GM12801 (cell line): ENCODE results near the gene TBCCD1.
A peak's percentile ranks its signal among the peaks of the same experiment; 100 is the strongest.

Experiments used
- TF ChIP-seq, protein P1 (sequence below): IDR thresholded peaks from one replicate; pipeline ENCODE4 v1.5.1; 2011; ENCODE audit warnings: control low read depth; ENCODE audit not compliant: insufficient read length; ENCODE audit errors: extremely low read depth

The TBCCD1 gene, protein sequence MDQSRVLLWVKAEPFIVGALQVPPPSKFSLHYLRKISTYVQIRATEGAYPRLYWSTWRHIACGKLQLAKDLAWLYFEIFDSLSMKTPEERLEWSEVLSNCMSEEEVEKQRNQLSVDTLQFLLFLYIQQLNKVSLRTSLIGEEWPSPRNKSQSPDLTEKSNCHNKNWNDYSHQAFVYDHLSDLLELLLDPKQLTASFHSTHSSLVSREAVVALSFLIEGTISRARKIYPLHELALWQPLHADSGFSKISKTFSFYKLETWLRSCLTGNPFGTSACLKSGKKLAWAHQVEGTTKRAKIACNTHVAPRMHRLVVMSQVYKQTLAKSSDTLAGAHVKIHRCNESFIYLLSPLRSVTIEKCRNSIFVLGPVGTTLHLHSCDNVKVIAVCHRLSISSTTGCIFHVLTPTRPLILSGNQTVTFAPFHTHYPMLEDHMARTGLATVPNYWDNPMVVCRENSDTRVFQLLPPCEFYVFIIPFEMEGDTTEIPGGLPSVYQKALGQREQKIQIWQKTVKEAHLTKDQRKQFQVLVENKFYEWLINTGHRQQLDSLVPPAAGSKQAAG

DNA sequence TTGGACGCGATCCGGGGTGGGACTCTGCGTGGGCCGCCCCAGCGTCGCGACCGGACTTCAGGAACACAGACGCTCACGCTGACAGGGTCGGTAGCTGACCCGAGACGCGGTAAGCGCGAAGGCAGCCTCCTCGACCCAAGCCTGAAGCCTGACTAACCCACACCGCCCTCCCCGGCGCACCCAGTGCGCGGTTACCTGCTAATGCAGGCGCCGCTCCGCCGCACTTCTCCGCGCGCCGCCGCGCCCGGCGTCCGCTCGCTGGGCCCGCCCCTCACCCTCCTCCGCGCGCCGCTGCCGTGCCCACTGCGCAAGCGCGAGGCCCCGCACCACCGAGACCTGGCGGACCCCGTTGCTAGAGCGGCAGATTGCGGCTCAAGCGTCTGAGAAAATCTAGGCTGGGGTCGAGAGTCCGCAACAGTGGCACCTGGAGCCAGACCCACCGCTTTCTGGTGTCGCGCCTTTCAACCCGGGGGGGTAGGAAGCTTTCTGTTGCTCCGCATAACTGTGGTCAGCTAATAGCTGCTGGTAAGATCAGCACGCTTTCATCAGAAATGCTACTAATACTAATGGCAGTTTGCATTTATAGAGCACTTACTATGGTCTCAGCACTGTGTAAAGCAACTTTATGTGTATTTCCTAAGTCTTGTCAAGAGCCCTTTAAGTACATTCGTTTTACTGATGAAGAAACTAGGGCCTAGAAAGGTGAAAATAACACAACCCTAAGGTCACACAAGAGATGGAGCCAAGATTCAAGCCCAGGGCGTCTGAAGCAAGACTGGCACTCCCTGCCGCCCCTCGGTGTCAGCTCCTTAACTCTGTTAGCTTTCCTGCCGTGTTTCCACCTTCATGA is at the start of gene TBCCD1:
Gene TBCCD1 (minus strand): TSS at position 268 of the 850 bp plus-strand sequence. CDS start 3,010 bp downstream, outside the sequence.
- TF ChIP-seq, protein P1, sequence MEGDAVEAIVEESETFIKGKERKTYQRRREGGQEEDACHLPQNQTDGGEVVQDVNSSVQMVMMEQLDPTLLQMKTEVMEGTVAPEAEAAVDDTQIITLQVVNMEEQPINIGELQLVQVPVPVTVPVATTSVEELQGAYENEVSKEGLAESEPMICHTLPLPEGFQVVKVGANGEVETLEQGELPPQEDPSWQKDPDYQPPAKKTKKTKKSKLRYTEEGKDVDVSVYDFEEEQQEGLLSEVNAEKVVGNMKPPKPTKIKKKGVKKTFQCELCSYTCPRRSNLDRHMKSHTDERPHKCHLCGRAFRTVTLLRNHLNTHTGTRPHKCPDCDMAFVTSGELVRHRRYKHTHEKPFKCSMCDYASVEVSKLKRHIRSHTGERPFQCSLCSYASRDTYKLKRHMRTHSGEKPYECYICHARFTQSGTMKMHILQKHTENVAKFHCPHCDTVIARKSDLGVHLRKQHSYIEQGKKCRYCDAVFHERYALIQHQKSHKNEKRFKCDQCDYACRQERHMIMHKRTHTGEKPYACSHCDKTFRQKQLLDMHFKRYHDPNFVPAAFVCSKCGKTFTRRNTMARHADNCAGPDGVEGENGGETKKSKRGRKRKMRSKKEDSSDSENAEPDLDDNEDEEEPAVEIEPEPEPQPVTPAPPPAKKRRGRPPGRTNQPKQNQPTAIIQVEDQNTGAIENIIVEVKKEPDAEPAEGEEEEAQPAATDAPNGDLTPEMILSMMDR = no peak

DNA sequence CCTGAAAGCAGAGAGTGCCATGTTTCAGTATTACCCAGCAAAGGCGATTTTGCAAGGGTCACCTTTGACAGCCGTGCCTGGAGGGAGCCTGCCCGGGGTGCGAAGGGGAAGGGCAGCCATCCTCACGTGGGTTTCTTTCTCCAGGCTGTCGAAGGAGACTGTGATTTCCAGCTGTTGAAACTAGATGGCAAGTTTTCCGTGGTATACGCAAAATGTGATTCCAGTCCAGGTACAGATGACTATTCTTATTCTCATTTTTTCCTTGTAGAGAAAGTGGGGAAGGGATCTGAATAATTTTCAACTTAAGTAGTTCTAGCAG is 49.1 kb upstream of the TBCCD1 start:
- TF ChIP-seq, protein P1 = no peak

DNA sequence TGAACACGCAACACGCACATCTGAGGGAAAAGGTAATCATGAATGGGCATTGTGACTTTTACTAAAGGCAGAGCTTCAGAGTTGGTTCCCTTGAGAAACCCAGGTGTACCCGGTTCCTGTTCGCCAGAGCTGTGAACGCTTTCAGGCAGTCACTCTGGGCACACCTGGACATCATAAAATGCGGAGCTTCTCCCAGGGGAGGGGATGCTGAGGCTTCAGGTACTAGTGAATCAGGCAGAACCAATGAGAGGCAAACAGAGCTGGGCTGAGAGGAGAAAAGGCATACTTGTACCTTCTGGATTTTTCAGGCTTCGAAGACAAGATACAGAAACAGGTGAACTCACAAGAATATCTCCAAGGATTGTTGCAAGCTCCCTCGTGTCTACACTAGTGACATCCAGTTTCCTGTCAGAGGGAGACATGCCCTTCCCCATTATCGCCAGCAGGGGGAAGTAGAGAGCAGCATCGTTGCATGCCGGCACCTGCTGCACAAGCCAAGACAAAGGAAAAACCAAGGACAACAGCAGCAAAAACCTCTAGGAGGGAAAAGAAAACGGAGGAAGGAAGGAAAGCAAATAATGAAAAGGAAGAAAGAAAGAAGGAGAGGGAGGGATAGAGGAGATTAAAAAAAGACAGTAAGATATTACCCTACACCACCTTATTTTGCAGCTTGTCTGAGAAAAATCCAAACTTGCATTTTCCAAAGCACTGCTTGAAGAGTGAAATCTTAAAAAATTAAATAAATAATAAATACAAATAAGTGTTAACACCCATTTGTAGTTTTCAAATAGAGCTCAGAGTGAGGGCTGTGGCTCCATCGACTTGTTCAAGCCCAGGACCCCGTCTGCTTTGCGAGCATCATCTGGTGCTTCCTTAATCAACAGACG is 47.7 kb upstream of the TBCCD1 start:
- TF ChIP-seq, protein P1 = peak; percentile 75

DNA sequence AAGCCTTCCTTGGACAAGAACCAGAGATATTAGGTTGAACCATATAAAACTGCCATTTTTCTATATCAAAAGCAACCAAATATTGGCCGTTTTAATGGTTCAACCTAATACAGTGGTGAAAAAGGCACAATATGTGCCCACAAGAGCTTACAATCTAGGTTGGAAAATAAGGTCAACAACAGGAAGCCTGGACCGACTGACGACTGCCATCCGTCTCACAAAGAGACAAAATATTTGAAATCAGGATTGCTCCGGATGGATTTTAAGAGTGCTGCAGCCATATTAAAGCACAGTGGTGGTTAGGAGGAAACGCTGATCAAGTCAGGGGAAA is 47.1 kb upstream of the TBCCD1 start:
- TF ChIP-seq, protein P1 = no peak

DNA sequence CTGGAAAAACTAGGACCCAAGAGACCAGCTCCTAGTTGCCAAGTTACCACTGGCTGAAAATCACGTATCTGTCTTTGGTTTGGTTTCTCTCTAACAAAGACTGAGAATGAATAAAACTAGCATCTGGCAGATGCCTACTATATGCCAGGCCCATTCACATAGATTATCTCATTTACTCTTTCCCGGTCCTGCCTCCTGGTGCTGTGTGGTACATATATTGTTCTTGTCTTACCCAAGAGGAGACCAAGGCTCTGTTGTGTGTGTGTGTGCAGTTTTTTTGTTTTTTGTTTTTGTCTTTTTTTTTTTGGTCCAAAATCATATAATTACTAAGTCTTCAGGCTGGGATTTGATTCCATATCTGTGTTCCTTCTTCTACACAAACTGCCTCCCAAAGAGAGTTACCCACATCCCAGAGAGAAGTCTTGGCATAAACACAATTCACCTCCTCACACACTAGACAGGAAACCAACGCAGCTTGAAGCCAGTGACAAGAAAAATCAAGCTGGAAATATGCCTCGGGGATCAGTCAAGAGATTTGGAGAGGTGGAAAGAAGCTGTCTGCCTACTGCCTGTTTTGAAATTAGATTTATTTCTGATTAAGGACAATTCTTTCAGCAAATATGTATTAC is 46.6 kb upstream of the TBCCD1 start:
- TF ChIP-seq, protein P1 = no peak

DNA sequence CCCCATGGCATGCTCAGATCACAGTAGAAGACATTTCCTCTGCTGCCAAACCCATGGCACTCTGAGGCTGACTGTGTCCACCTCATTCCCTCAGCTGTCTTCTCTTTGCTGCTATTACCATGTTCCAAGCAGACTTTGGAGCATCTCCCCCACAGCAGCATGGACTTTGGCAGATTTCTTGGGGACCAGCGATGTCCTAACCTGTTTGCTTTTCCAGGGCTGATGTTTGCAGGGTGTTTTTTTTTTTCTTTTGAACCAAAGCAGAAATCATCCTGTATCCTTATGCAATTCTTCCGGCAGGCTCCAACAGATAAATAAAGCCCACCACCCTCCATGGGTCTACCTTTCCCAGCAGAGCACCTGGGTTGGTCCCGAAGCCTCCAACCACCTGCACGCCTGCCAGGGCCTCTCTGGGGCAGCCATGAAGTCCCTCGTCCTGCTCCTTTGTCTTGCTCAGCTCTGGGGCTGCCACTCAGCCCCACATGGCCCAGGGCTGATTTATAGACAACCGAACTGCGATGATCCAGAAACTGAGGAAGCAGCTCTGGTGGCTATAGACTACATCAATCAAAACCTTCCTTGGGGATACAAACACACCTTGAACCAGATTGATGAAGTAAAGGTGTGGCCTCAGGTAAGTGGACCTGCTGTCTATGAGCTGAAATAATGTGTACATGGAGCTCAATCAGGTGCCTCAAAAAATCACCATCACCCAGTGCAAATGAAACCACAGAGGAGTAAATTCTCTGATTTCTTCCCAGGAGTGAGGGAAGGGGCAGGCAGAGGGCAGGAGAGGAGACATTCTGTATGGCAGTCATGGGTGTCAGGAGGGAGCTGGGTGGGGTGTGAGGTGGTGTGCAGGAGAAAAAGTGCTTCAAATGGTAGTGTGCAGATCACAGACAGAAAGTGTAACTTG is 45.8 kb upstream of the TBCCD1 start, which contains the start of gene AHSG:
Gene AHSG (plus strand): TSS at position 340 of the 916 bp plus-strand sequence. CDS start 82 bp downstream, at position 422.
- TF ChIP-seq, protein P1 = no peak
